ENCODE data around the gene MICU1.
"Not testable (repeated sequence)": the region's sequence is repeated elsewhere in the genome, so short reads cannot be mapped to it uniquely, and the experiment has no call there.

Gene MICU1

GRCh38 chr10:72328045-72328828 lies 297.6 kb downstream of the MICU1 start:
- DNase-seq (ENCODE audit: low spot score): peak; percentile 83

- DNase-seq (ENCODE audit: low spot score): not testable (repeated sequence)
These were observed 298.9 kb downstream of the MICU1 start for GRCh38 chr10:72326665-72327603.

- DNase-seq (ENCODE audit: low spot score): peak; percentile 79
These were observed 300.4 kb downstream of the MICU1 start for GRCh38 chr10:72325243-72326175.

GRCh38 chr10:72323771-72324191 lies 302.1 kb downstream of the MICU1 start:
- DNase-seq (ENCODE audit: low spot score): no peak

GRCh38 chr10:72323108-72323749 lies 302.6 kb downstream of the MICU1 start:
- DNase-seq (ENCODE audit: low spot score): no peak

- no peak for DNase-seq (ENCODE audit: low spot score)
These were observed 303.4 kb downstream of the MICU1 start for GRCh38 chr10:72322280-72323058.

- no peak for DNase-seq (ENCODE audit: low spot score)
These were observed 303.9 kb downstream of the MICU1 start for GRCh38 chr10:72322030-72322279.

GRCh38 chr10:72321248-72322029 lies 304.4 kb downstream of the MICU1 start:
- DNase-seq (ENCODE audit: low spot score): no peak

- DNase-seq (ENCODE audit: low spot score): no peak
These were observed 305.1 kb downstream of the MICU1 start for GRCh38 chr10:72320676-72321247.

GRCh38 chr10:72319416-72320254 lies 306.2 kb downstream of the MICU1 start:
- peak; percentile 83 for DNase-seq (ENCODE audit: low spot score)

- no peak for DNase-seq (ENCODE audit: low spot score)
These were observed 307.2 kb downstream of the MICU1 start for GRCh38 chr10:72318418-72319262.
